Panc1 (cell line): ENCODE measurements around the gene PSMD8. TPM values are rescaled to one million over a fixed set of nuclear protein-coding genes. Genes with fewer than 3 reads are reported as not detected.
A peak's percentile ranks its signal among the peaks of the same experiment; 100 is the strongest.

Experiments
- ATAC-seq: fragments of 200-7000 bp; cut with Tn5 transposase; 2 replicates; pipeline ENCODE4 v1.9.1; 2020; ENCODE audit warnings: mild to moderate bottlenecking, moderate library complexity
- BruUV-seq: library from RNA; stranded (reverse); fragments of 400-500 nt; replicated peaks from 2 replicates; lab custom pipeline; 2021; lab: Mats Ljungman, UMichigan
- CTCF ChIA-PET: fragments of 300-600 bp; sonication (Branson Sonifier 250); formaldehyde crosslinking; loops from one replicate; lab custom pipeline; 2022; ENCODE audit warnings: antibody characterized with exemption; lab: Charles Lee
- POLR2A ChIA-PET: fragments of 300-600 bp; sonication (Branson Sonifier 250); formaldehyde crosslinking; loops from one replicate; lab custom pipeline; 2022; ENCODE audit warnings: antibody characterized with exemption; lab: Charles Lee
- DNase-seq: peaks from one replicate; pipeline ENCODE4 v3.0.0-alpha.2; 2010; ENCODE audit warnings: low read depth, low spot score
- H3K27ac ChIP-seq: 2 replicates; pipeline ENCODE4 v1.5.1; 2011; ENCODE audit warnings: mild to moderate bottlenecking, low read length, inconsistent platforms
- H3K27me3 ChIP-seq: fragments of 200-500 bp; sonication (Bioruptor generic); 2 replicates; pipeline ENCODE4 v1.6.0; 2014; ENCODE audit warnings: low read length, inconsistent platforms; ENCODE audit not compliant: control insufficient read depth, insufficient read depth
- H3K36me3 ChIP-seq: fragments of 200-500 bp; sonication (Bioruptor generic); 2 replicates; pipeline ENCODE4 v1.5.1; 2014; ENCODE audit warnings: inconsistent platforms, mild to moderate bottlenecking, low read length, moderate library complexity; ENCODE audit not compliant: control insufficient read depth, insufficient read depth
- H3K4me1 ChIP-seq: 2 replicates; pipeline ENCODE4 v1.5.1; 2011; ENCODE audit warnings: inconsistent platforms, mild to moderate bottlenecking, low read length, moderate library complexity; ENCODE audit not compliant: control insufficient read depth, insufficient read depth
- H3K4me3 ChIP-seq, 2 experiments: 2 replicates each; pipeline ENCODE4 v1.5.1; 2011 to 2012; ENCODE audit warnings: low read depth in 2 of 2, low read length in 2 of 2, mild to moderate bottlenecking in 2 of 2, inconsistent platforms in 1 of 2, moderate library complexity in 1 of 2
- H3K9me3 ChIP-seq: fragments of 200-500 bp; sonication (Bioruptor generic); 2 replicates; pipeline ENCODE4 v1.5.1; 2014; ENCODE audit warnings: low read depth, mild to moderate bottlenecking, inconsistent platforms, low read length, moderate library complexity; ENCODE audit not compliant: control insufficient read depth, insufficient read depth
- CTCF ChIP-seq: fragments of 450-650 bp; IDR thresholded peaks from 2 replicates; pipeline ENCODE4 v1.5.1; 2017; ENCODE audit warnings: mild to moderate bottlenecking
- POLR2AphosphoS5 ChIP-seq: IDR thresholded peaks from 2 replicates; pipeline ENCODE4 v1.6.1; 2012; ENCODE audit warnings: mild to moderate bottlenecking, low read depth, low read length, moderate library complexity
- SIN3A ChIP-seq: IDR thresholded peaks from 2 replicates; pipeline ENCODE4 v1.6.1; 2012; ENCODE audit warnings: low read depth, mild to moderate bottlenecking, low read length, moderate library complexity, borderline replicate concordance; ENCODE audit not compliant: insufficient read depth
- TCF7L2 ChIP-seq: IDR thresholded peaks from 2 replicates; pipeline ENCODE4 v1.6.1; 2011; ENCODE audit warnings: mild to moderate bottlenecking, low read depth, low read length, inconsistent platforms
- in situ Hi-C: cut with HindIII; loops from 2 replicates; pipeline ENCODE4 v1.10.0; 2016; ENCODE audit warnings: low sequenced_read_pairs, low pct_unique_long_range_greater_than_20kb
- intact Hi-C: fragments of 100-400 bp; cut with micrococcal nuclease; formaldehyde crosslinking; loops from one replicate; pipeline ENCODE4 v1.10.0; 2022; ENCODE audit not compliant: unreplicated experiment
- total RNA-seq: library from RNA; stranded (reverse); gene quantifications from one replicate; pipeline ENCODE4 v1.2.1, GENCODE V29; 2021; ENCODE audit not compliant: unreplicated experiment
- TF ChIP-seq, protein P1 (sequence below), 2 experiments: IDR thresholded peaks; 2 replicates each; pipeline ENCODE4 v1.6.1; 2011 to 2012; ENCODE audit warnings: low read depth in 2 of 2, control low read depth in 1 of 2, low read length in 1 of 2, mild to moderate bottlenecking in 1 of 2, moderate library complexity in 1 of 2; ENCODE audit not compliant: insufficient read depth in 1 of 2

Gene PSMD8
- total RNA-seq, 1 experiment from 2014 or later = 388 TPM

GRCh38 chr19:38402967-38403674 is 28.8 kb downstream of the PSMD8 start, which contains the start of gene FAM98C:
FAM98C (plus strand) TSS chr19:38403093; CDS start chr19:38403154, 61 bp downstream.
- ATAC-seq (peak; percentile 98), DNase-seq (peak; percentile 81)
- H3K4me3 ChIP-seq = peak within 1 kb of the TSS; percentile 73 to 87
- no peaks in the 10 kb centered on the region for H3K9me3 ChIP-seq
- no TSS peak for BruUV-seq
- H3K36me3 ChIP-seq = no peaks in the 10 kb centered on the region
- ChIA-PET POLR2A (interaction anchor here (0.5 to 1.2 kb wide), 5 partner anchors 105 to 844 kb away, joined by 3 to 6 read pairs (median 4); no protein-coding TSS in a partner anchor), CTCF (interaction anchor here (0.5 to 2.0 kb wide), 31 partner anchors 8 to 692 kb away, joined by 3 to 20 read pairs (median 5); partner anchors contain the start of genes ACTN4, GGN, NFKBIB and SIRT2)
- H3K27me3 ChIP-seq = no peaks in the 10 kb centered on the region
- peak within 1 kb of the TSS; percentile 69 for H3K27ac ChIP-seq
- peaks cover 3% of the 10 kb centered on the region; the same call in 1 of the 2 replicates for H3K4me1 ChIP-seq
- TF ChIP-seq, protein P1, sequence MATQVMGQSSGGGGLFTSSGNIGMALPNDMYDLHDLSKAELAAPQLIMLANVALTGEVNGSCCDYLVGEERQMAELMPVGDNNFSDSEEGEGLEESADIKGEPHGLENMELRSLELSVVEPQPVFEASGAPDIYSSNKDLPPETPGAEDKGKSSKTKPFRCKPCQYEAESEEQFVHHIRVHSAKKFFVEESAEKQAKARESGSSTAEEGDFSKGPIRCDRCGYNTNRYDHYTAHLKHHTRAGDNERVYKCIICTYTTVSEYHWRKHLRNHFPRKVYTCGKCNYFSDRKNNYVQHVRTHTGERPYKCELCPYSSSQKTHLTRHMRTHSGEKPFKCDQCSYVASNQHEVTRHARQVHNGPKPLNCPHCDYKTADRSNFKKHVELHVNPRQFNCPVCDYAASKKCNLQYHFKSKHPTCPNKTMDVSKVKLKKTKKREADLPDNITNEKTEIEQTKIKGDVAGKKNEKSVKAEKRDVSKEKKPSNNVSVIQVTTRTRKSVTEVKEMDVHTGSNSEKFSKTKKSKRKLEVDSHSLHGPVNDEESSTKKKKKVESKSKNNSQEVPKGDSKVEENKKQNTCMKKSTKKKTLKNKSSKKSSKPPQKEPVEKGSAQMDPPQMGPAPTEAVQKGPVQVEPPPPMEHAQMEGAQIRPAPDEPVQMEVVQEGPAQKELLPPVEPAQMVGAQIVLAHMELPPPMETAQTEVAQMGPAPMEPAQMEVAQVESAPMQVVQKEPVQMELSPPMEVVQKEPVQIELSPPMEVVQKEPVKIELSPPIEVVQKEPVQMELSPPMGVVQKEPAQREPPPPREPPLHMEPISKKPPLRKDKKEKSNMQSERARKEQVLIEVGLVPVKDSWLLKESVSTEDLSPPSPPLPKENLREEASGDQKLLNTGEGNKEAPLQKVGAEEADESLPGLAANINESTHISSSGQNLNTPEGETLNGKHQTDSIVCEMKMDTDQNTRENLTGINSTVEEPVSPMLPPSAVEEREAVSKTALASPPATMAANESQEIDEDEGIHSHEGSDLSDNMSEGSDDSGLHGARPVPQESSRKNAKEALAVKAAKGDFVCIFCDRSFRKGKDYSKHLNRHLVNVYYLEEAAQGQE (IDR thresholded peaks at IDR 0.05; ENCODE audit: insufficient read depth in 1 of 2, low read depth in 2 of 2, low read length in 1 of 2) = 0 out of 4 replicates have a peak, but pooled peaks of 1 of the 2 experiments have one; percentile 10
- peak; percentile 45; the same call in 1 of the 2 replicates for TF ChIP-seq SIN3A
- peak; percentile 31; the same call in 1 of the 2 replicates for TF ChIP-seq POLR2AphosphoS5
- TF ChIP-seq CTCF = peak; percentile 99
- peak; percentile 49; the same call in 1 of the 2 replicates for TF ChIP-seq TCF7L2
- intact Hi-C loops (loop anchor here (10.0 kb wide), 1 partner anchor 232 kb away; no protein-coding TSS in a partner anchor), in situ Hi-C loops (no loop called here)

DNA sequence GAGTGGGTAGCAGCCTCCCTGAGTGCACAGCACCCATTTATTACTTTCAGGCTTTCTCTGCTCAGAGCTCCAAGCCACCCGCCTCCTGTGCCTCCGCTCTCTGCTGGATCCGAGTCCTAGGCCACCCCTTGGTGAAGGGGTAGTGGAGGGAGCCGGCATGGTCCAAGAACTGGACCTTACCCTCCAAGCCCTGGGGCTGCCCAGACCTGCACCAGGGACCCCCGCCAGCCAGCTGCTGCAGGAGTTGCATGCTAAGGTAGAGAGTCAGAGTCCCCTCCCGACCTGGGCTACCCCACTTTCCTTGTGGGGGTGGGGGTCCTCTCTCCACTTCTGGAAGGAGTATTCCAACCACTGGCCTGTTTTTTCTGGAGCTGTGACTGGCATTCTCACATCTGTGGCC is 30.5 kb downstream of the PSMD8 start:
- TF ChIP-seq POLR2AphosphoS5 = no peak
- no peak for TF ChIP-seq SIN3A
- H3K36me3 ChIP-seq = no peaks in the 10 kb centered on the region
- no TSS peak for BruUV-seq
- no peak overlapping the region for H3K27ac ChIP-seq
- in situ Hi-C loops (no loop called here), intact Hi-C loops (loop anchor here (10.0 kb wide), 1 partner anchor 230 kb away; no protein-coding TSS in a partner anchor)
- no peaks in the 10 kb centered on the region for H3K9me3 ChIP-seq
- POLR2A ChIA-PET = no interaction called here
- H3K4me1 ChIP-seq = peaks cover 3% of the 10 kb centered on the region; the same call in 1 of the 2 replicates
- no peak for ATAC-seq
- no peak overlapping the region for H3K4me3 ChIP-seq
- CTCF ChIA-PET = no interaction called here
- DNase-seq = no peak
- H3K27me3 ChIP-seq = no peaks in the 10 kb centered on the region
